Neural progenitor cell (in vitro differentiated cells): Measurements from ENCODE around the gene GTF2F1.

Source experiments
- CTCF ChIP-seq: fragments of 200-600 bp; sonication (generic); IDR thresholded peaks from 2 replicates; pipeline ENCODE4 v1.5.1; 2017; ENCODE audit warnings: antibody characterized with exemption, mild to moderate bottlenecking
- EZH2 ChIP-seq: fragments of 200-600 bp; sonication (generic); IDR thresholded peaks from 2 replicates; pipeline ENCODE4 v1.6.1; 2017; ENCODE audit warnings: antibody characterized with exemption, mild to moderate bottlenecking, moderate library complexity

- TF ChIP-seq CTCF (peak; percentile 26), EZH2 (peak; percentile 16)
Observed at GRCh38 chr19:6393074-6393982, at the start of gene GTF2F1.
